HCT116 (cell line): ENCODE data around the gene ZNF438. TPM values are rescaled to one million over a fixed set of nuclear protein-coding genes. Genes with fewer than 3 reads are reported as not detected.

ENCODE experiments used
- ATAC-seq: fragments of 200-7000 bp; cut with Tn5 transposase; 2 replicates; pipeline ENCODE4 v1.9.1; 2020; ENCODE audit warnings: mild to moderate bottlenecking, moderate library complexity
- BruUV-seq: library from RNA; stranded (reverse); fragments of 400-500 nt; replicated peaks from 2 replicates; lab custom pipeline; 2021; lab: Mats Ljungman, UMichigan
- CTCF ChIA-PET: fragments of 300-600 bp; sonication (Branson Sonifier 250); formaldehyde crosslinking; loops from one replicate; lab custom pipeline; 2021; ENCODE audit warnings: antibody characterized with exemption; lab: Charles Lee
- POLR2A ChIA-PET: fragments of 300-600, 350-600 bp; sonication (Branson Sonifier 250); formaldehyde crosslinking; loops from one replicate; lab custom pipeline; 2021; ENCODE audit warnings: antibody characterized with exemption; lab: Charles Lee
- RAD21 ChIA-PET, 2 experiments: fragments of 300-600 bp; sonication (Branson Sonifier 250); formaldehyde crosslinking; loops; one replicate each; lab custom pipeline; 2023; ENCODE audit warnings: low total read pairs in 2 of 2; ENCODE audit not compliant: uncharacterized antibody in 2 of 2, unreplicated experiment in 2 of 2, low non-redundant PET in 1 of 2; lab: Charles Lee
- DNase-seq: peaks from one replicate; pipeline ENCODE4 v3.0.0-alpha.2; 2010; ENCODE audit warnings: low read depth, low spot score
- H2AFZ ChIP-seq: fragments of 200-600 bp; shearing (Covaris generic), sonication (generic); 2 replicates; pipeline ENCODE4 v1.6.1; 2017; ENCODE audit warnings: low read depth, mixed run types, mixed read lengths, antibody characterized with exemption, low read length; ENCODE audit not compliant: poor library complexity, severe bottlenecking
- H3K27ac ChIP-seq: 2 replicates; pipeline ENCODE4 v1.5.1; 2012; ENCODE audit warnings: low read depth, low read length
- H3K27me3 ChIP-seq: fragments of 200-600 bp; sonication (generic); 2 replicates; pipeline ENCODE4 v1.6.1; 2016; ENCODE audit warnings: mixed run types, low read length, mixed read lengths; ENCODE audit not compliant: insufficient read depth
- H3K36me3 ChIP-seq, 2 experiments: fragments of 200-500 bp in 1 of 2; fragments of 200-600 bp in 1 of 2; sonication (Bioruptor generic) in 1 of 2; sonication (generic) in 1 of 2; 2 replicates each; pipeline versions ENCODE4 v1.5.1 to v1.6.1; 2014 to 2016; ENCODE audit warnings: low read length in 2 of 2, inconsistent platforms in 1 of 2, mixed read lengths in 1 of 2, mixed run types in 1 of 2; ENCODE audit not compliant: insufficient read depth in 2 of 2, control insufficient read depth in 1 of 2
- H3K4me1 ChIP-seq, 2 experiments: fragments of 200-600 bp in 1 of 2; sonication (generic) in 1 of 2; 2 replicates each; pipeline versions ENCODE4 v1.5.1 to v1.6.1; 2012 to 2017; ENCODE audit warnings: low read length in 2 of 2, inconsistent platforms in 1 of 2, mild to moderate bottlenecking in 1 of 2, mixed read lengths in 1 of 2, mixed run types in 1 of 2, moderate library complexity in 1 of 2; ENCODE audit not compliant: insufficient read depth in 2 of 2, control insufficient read depth in 1 of 2
- H3K4me2 ChIP-seq: fragments of 200-600 bp; sonication (generic); 2 replicates; pipeline ENCODE4 v1.6.1; 2017; ENCODE audit warnings: mixed run types, low read length, mixed read lengths
- H3K4me3 ChIP-seq, 2 experiments: fragments of 200-600 bp in 1 of 2; sonication (generic) in 1 of 2; replicated peaks in 1 of 2; 2 replicates each; pipeline ENCODE4 v1.5.1; 2011 to 2016; ENCODE audit warnings: low read length in 2 of 2, control low read depth in 1 of 2, low read depth in 1 of 2, mild to moderate bottlenecking in 1 of 2, mixed read lengths in 1 of 2, mixed run types in 1 of 2
- H3K79me2 ChIP-seq: fragments of 200-600 bp; sonication (generic); 2 replicates; pipeline ENCODE4 v1.6.1; 2017; ENCODE audit warnings: mild to moderate bottlenecking, mixed run types, low read length, moderate library complexity, mixed read lengths; ENCODE audit not compliant: insufficient read depth
- H3K9ac ChIP-seq: fragments of 200-600 bp; sonication (generic); 2 replicates; pipeline ENCODE4 v1.6.1; 2016; ENCODE audit warnings: low read length, mixed read lengths
- H3K9me2 ChIP-seq: fragments of 200-600 bp; sonication (generic), shearing (Covaris generic); 2 replicates; pipeline ENCODE4 v1.6.1; 2017; ENCODE audit warnings: mixed run types, mild to moderate bottlenecking, moderate library complexity; ENCODE audit not compliant: insufficient read depth
- H3K9me3 ChIP-seq, 2 experiments: fragments of 200-500 bp in 1 of 2; fragments of 200-600 bp in 1 of 2; sonication (Bioruptor generic) in 1 of 2; sonication (generic) in 1 of 2; 2 replicates each; pipeline ENCODE4 v1.6.1; 2014 to 2017; ENCODE audit warnings: low read length in 2 of 2, mixed read lengths in 2 of 2, inconsistent platforms in 1 of 2, low read depth in 1 of 2, mild to moderate bottlenecking in 1 of 2, mixed run types in 1 of 2, moderate library complexity in 1 of 2; ENCODE audit not compliant: control insufficient read depth in 1 of 2, insufficient read depth in 1 of 2
- H4K20me1 ChIP-seq: fragments of 200-600 bp; sonication (generic), shearing (Covaris generic); 2 replicates; pipeline ENCODE4 v1.6.1; 2017; ENCODE audit warnings: mixed run types, mild to moderate bottlenecking, moderate library complexity; ENCODE audit not compliant: insufficient read depth
- CBX3 ChIP-seq: IDR thresholded peaks from 2 replicates; pipeline ENCODE4 v1.6.1; 2012; ENCODE audit warnings: low read depth
- CEBPB ChIP-seq: IDR thresholded peaks from 2 replicates; pipeline ENCODE4 v1.6.1; 2012; ENCODE audit warnings: low read depth
- CTCF ChIP-seq, 3 experiments: fragments of 200-600 bp in 1 of 3; sonication (generic) in 1 of 3; IDR thresholded peaks in 2 of 3; conservative IDR thresholded peaks in 1 of 3; 2 replicates each; pipeline ENCODE4 v1.5.1; 2012 to 2017; ENCODE audit warnings: low read depth in 2 of 3, low read length in 2 of 3, antibody characterized with exemption in 1 of 3, borderline replicate concordance in 1 of 3, control low read depth in 1 of 3, mild to moderate bottlenecking in 1 of 3, mixed read lengths in 1 of 3, mixed run types in 1 of 3, moderate library complexity in 1 of 3; ENCODE audit not compliant: insufficient read depth in 1 of 3
- EGR1 ChIP-seq: IDR thresholded peaks from 2 replicates; pipeline ENCODE4 v1.6.1; 2012; ENCODE audit warnings: low read depth
- EZH2phosphoT487 ChIP-seq: fragments of 200-600 bp; IDR thresholded peaks from 2 replicates; pipeline ENCODE4 v1.6.1; 2018; ENCODE audit warnings: antibody characterized with exemption, borderline replicate concordance
- FOSL1 ChIP-seq: IDR thresholded peaks from 2 replicates; pipeline ENCODE4 v1.6.1; 2012; ENCODE audit warnings: low read depth
- JUND ChIP-seq: IDR thresholded peaks from 2 replicates; pipeline ENCODE4 v1.6.1; 2012
- MAX ChIP-seq: IDR thresholded peaks from 2 replicates; pipeline ENCODE4 v1.6.1; 2012
- RAD21 ChIP-seq: IDR thresholded peaks from 2 replicates; pipeline ENCODE4 v1.6.1; 2012; ENCODE audit warnings: low read depth, mild to moderate bottlenecking
- REST ChIP-seq: IDR thresholded peaks from 2 replicates; pipeline ENCODE4 v1.6.1; 2012; ENCODE audit warnings: low read depth
- SIN3A ChIP-seq: IDR thresholded peaks from 2 replicates; pipeline ENCODE4 v1.6.1; 2012; ENCODE audit warnings: low read depth
- SRF ChIP-seq: IDR thresholded peaks from 2 replicates; pipeline ENCODE4 v1.6.1; 2012; ENCODE audit warnings: low read depth
- TCF7L2 ChIP-seq: IDR thresholded peaks from 2 replicates; pipeline ENCODE4 v1.7.0; 2011; ENCODE audit warnings: borderline replicate concordance, inconsistent platforms; ENCODE audit not compliant: insufficient read depth, insufficient read length; ENCODE audit errors: extremely low read depth
- YY1 ChIP-seq: IDR thresholded peaks from 2 replicates; pipeline ENCODE4 v1.6.1; 2011; ENCODE audit warnings: low read length, low read depth, moderate library complexity, mild to moderate bottlenecking; ENCODE audit not compliant: insufficient replicate concordance; ENCODE audit errors: extremely low read depth
- ZBTB33 ChIP-seq: IDR thresholded peaks from 2 replicates; pipeline ENCODE4 v1.6.1; 2011; ENCODE audit warnings: mild to moderate bottlenecking, low read length, moderate library complexity; ENCODE audit not compliant: insufficient replicate concordance; ENCODE audit errors: extremely low read depth
- ZFX ChIP-seq: fragments of 450-650 bp; IDR thresholded peaks from 2 replicates; pipeline ENCODE4 v1.6.1; 2017
- ZNF274 ChIP-seq: fragments of 200-500 bp; sonication (Bioruptor generic); IDR thresholded peaks from 2 replicates; pipeline ENCODE4 v1.6.1; 2014; ENCODE audit warnings: mild to moderate bottlenecking, low read depth, low read length, inconsistent platforms
- intact Hi-C: fragments of 100-400 bp; cut with micrococcal nuclease; formaldehyde crosslinking; loops from 2 replicates; pipeline ENCODE4 v1.10.0; 2022
- total RNA-seq: library from RNA; stranded (reverse); gene quantifications from one replicate; pipeline ENCODE4 v1.2.1, GENCODE V29; 2021; ENCODE audit not compliant: unreplicated experiment

The ZNF438 gene
- total RNA-seq, 1 experiment from 2014 or later, result 3.3 TPM

GRCh38 chr10:31034098-31034909 is 2.6 kb upstream of the ZNF438 start (continued):
- TF ChIP-seq SIN3A (no peak), RAD21 (no peak), EZH2phosphoT487 (no peak), SRF (no peak)

GRCh38 chr10:31033147-31033546 is 1.5 kb upstream of the ZNF438 start:
- Histone ChIP-seq H3K79me2 (no peaks in the 10 kb centered on the region), H3K27ac (no peak overlapping the region), H3K4me2 (peak overlapping the region; percentile 87), H3K9me2 (no peaks in the 10 kb centered on the region), H3K4me1 (peaks cover 8 to 41% of the 10 kb centered on the region in 2 experiments), H3K9me3 (no peaks in the 10 kb centered on the region), H4K20me1 (no peaks in the 10 kb centered on the region), H2AFZ (no peak overlapping the region), H3K36me3 (no peaks in the 10 kb centered on the region), H3K4me3 (no peak overlapping the region), H3K9ac (no peak overlapping the region), H3K27me3 (no peaks in the 10 kb centered on the region)
- no TSS peak for BruUV-seq
- ChIA-PET RAD21 (no interaction called here), POLR2A (no interaction called here), CTCF (no interaction called here)
- ATAC-seq, result no peak
- no peak for DNase-seq
- intact Hi-C loops, result loop anchor here (5.0 kb wide), 1 partner anchor 729 kb away; no protein-coding TSS in a partner anchor
- no peak for TF ChIP-seq RAD21
- TF ChIP-seq TCF7L2, result no peak
- TF ChIP-seq JUND, result no peak
- TF ChIP-seq CEBPB, result no peak
- TF ChIP-seq YY1, result no peak
- TF ChIP-seq ZNF274, result no peak
- TF ChIP-seq EGR1, result no peak
- TF ChIP-seq FOSL1, result no peak
- TF ChIP-seq SRF, result no peak
- TF ChIP-seq REST, result no peak
- TF ChIP-seq SIN3A, result no peak
- no peak for TF ChIP-seq CTCF (IDR thresholded peaks at IDR 0.05 in 2 of 3, conservative IDR thresholded peaks at IDR 0.05 in 1 of 3; ENCODE audit: borderline replicate concordance in 1 of 3, insufficient read depth in 1 of 3, low read depth in 2 of 3, low read length in 2 of 3)
- TF ChIP-seq MAX, result no peak
- TF ChIP-seq ZFX, result no peak
- no peak for TF ChIP-seq ZBTB33
- TF ChIP-seq CBX3, result no peak
